SW 1271 (cell line): ENCODE measurements around the gene GRM7.
A peak's percentile ranks its signal among the peaks of the same experiment; 100 is the strongest.

Experiments
- DNase-seq, 2 experiments: peaks; one replicate each; lab custom pipeline; 2025; lab: John Stamatoyannopoulos, UW

The GRM7 gene

DNA sequence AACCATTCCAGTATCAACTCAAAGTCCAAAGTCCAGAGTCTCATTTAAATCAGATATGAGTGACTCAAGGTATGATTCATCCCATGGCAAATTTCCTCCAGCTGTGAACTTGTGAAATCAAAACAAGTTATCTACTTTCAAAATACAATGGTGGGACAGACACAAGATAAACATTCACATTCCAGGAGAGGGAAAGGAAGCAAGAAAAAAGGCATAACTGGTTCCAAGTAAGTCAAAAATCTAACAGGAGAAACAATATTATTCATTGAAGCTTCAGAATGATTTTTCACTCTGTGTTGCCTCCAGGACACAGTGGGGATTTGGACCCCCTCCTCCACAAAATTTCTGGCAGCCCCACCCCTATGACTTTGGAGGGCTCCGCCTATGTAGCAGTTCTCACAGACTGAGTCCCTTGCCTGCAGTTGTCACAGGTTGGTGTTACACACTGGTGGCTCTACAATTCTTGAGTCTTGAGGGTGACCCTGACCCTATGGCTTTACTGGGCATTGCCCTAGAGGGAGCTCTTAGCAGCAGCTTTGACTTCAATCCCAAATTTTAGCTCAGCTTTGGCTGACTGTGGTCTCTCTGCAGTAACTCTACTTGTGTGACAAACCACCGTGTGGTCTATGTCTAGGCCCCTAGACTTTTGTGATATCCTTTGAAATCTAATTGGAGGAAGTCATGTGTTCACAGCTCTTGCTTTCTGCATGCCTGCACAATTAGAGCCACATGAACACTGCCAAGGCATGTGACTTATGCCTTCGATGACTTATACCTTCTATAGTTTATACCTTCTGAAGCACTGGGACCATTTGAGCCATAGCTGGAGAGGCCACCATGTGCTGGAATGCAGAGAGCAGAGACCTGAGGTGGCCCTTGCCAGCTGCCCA is 644.2 kb downstream of the GRM7 start:
- peak in 1 of 2 experiments; percentile 67 for DNase-seq

DNA sequence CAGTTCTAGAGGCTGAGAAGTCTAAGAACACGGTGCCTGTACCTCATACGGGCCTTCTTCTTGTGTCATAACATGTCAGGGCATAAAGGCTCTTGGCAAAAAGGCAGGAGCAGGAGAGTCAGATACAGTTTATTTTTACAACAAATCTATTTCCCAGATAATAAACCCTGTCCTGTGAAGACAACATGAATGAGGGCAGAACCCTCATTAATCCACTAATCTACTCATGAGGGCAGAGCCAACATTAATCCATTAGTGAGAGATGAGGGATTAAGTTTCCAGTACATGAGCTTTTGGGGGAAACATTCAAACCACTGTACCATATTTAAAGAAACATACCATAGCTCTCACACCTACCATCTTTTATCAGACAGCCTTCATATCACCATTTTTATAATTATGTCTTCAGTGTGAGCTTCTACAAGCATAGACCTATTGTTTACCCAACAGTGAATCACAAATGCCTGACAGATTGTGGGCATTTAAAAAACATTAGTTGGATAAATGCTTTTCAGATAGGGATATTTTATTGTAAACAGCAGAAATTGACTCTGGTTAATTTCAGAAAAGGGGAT is 645.8 kb downstream of the GRM7 start:
- no peak for DNase-seq

DNA sequence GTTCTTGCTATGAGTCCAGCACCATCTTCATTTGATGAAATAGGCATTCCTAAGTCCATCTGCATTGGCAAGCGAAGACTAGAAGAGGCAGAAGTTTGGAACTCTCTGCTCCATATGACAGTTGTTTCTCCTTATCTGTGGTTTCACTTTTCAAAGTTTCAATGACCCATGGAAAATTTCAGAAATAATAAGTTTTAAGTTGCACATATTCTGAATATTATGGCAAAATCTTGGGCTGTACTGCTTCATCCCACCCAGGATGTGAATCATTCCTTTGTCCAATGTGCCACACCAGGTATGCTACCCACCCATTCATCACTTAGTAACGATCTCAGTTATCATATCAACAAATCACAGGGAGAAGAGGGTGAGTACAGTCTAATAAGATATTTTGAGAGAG is 647.9 kb downstream of the GRM7 start:
- DNase-seq, result peak in 1 of 2 experiments; percentile 25

DNA sequence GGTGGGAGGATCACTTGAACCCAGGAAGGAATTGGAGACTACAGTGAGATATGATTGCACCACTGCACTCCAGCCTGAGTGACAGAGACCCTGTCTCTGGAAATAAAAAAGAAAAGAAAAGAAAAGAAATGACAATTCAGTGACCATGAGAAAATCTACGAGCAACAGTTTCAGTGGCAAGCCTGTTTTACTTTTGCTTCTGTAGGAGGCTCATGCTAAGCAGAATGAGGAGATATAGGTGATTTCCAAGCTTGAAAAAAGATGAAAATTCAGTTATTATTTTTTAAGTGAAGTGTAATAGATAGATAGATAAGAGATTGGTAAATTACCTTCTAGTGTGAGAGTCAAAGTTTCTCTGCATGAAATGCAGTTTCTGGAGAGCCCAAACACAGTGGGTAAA is 651.1 kb downstream of the GRM7 start:
- DNase-seq, result no peak

DNA sequence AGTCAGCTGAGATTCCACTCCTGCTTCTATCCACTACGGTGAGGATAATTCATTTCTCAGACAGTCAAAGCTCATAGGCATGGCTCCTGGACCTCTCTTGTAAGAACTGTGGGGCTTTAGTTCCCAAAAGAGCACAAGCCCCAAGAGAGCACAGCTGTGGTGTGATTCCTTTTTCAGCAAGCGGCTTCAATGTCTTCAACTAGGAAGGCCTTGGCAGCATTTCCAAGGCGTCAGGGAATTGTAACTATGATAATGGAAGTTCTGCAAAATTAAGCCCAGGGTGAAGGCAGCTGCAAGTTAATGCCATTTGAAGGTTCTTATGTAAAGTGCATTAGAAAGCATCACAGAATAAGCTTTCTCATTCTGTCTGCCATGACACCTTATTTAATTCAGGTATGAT is 657.1 kb downstream of the GRM7 start:
- no peak for DNase-seq

DNA sequence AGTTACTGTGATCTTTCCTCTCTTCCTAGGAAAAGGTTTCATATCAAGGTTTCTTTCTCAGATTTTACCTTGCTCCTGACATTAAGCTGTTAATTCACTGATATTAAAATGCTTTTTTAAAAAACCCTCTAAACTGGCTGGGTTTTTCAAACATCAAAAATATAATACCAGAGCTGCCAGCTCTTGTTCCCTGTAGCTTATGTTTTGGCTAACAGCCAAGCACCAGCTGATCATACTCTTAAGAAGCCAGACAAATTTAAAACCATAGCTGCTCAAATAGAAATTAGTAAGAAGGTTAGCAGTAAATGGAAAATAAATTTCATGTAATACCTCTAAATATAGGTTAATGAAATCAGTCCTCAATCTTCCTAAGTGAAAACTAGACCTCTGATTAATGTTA is 657.5 kb downstream of the GRM7 start:
- no peak for DNase-seq

DNA sequence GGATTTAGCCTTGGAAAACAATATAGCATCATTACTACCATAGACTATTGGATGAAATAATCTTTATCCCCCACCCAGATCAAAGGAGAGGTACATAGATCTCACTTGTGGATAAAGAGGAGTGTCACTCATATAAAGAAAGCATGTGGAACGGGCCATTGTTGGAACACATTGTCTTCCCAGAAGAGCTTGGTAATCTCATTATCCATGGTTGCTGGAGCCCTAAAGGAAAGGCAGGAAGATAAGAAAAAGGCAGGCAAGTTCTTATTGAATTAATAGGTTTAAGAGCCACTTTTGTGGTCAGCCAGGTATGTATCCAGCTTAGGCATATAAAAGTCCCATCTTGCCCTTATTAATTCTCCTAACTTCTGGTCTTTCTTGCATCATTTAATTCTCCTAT is 659.1 kb downstream of the GRM7 start:
- no peak for DNase-seq

DNA sequence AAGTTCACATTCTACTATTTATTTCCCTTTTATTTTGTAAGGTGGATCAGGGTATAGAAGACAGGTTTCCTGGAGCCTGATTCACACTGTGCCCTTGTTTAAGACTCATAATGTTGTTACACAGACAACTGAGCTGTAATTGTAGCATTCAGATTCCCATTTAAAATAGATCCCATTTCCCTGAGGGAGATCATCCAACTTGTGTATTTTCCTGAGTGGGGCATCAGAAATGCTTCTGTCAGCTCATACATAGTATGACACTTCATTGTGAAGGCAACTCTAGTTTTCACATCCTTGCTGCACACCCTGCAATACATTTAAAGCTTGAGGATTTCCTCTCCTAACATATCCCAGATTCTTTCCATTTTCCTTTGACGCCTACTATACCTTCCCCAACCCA is 659.7 kb downstream of the GRM7 start:
- no peak for DNase-seq

DNA sequence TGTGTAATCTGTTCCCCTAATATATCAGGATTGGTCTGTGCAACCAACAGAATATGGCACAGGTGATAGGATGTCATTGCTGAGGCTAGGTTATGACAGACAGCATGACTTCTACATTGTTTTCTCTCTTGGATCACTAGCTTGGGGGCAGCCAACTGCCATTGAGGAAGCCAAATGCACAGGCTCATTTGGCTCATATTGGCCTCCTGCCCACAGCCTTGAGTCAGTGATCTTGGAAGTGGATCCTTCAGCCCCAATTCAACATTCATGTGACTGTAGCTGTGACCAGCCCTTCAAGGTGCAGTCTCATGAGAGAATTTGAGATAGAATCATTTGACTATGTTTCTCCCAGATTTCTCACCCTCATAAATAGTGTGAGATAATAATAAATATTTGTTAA is 675.6 kb downstream of the GRM7 start:
- DNase-seq, result no peak

DNA sequence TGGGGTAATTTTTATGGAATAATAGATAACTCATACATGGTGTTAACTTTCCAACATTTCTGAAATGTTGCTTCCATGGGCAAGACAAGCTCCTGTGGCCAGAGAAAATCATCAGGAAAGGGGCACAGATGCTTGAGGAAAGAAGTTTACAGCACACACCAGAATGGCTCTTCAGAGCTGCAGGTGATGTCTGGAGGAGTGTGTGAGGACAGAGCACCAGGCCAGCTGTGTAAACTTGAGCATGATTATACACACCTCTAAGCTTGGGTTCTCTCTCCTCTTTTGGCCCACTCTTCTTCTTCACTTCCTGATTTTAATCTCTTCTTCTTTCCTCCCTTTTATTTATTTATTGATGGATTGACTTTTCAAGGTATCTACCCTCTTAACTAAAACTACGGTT is 676.0 kb downstream of the GRM7 start:
- no peak for DNase-seq

DNA sequence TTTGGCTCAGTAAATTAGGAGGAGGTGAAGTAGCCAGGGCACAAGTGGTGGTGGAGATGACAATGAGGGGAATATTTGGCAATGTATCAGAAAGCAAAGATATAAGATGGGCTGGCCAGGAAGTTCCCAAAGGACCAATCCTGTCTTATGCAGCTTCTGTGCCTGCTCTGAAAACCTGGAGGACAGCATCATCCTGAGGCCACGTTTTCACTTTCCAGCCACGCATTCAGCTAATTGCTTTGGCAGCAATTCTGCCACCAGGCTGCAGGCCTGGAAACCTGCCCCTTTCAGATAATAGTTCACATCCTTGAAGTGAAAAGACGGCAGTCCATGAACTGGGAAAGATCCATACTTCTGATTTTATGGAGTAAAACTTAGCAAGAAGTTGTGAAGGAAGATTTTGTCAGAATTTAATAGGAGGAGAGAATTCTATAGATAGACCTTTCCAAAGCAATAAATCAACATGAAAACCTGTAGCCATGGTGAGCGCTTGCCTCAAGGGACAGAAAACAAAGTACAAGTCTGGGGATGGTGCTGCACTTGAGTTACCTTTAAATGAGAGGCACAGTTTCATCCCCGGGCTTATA is 682.5 kb downstream of the GRM7 start:
- DNase-seq, result no peak

DNA sequence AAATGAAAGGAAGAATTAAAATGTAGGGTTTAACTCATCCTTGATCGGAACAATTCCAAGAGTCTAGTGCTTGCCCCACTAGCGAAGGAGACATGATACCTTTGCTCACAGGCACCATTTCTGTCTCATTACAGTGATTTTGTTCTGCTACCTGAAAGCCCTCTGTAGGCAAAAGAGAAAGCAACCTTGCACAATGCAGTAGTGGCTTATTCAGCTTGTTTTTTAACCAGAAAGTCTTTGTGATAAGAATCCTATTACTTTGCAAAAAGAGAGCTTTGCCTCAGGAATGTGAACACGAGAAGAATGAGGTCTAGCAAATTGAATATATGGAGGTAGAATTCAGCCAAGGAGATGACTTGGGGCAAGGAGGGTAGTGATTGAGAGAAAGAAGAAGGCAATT is 684.4 kb downstream of the GRM7 start:
- no peak for DNase-seq

DNA sequence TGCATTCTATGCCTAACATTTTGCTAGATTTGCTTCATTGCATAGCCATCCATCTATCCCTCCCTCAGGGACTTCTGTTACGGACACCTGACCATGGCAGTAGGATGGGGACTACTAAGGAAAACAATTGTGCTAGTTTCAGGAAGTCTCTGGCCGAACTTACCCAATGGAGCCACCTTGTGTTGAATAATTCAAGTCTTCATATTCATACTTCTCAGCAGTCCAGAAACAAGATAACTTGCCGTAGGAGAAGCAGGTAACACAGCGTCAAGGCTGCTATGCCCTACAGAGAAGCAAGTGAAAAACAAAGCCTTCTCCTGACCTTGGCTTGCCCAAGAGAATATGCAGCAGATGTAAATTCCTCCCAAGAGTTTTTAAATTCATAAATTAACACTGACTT is 685.3 kb downstream of the GRM7 start:
- DNase-seq, result no peak

DNA sequence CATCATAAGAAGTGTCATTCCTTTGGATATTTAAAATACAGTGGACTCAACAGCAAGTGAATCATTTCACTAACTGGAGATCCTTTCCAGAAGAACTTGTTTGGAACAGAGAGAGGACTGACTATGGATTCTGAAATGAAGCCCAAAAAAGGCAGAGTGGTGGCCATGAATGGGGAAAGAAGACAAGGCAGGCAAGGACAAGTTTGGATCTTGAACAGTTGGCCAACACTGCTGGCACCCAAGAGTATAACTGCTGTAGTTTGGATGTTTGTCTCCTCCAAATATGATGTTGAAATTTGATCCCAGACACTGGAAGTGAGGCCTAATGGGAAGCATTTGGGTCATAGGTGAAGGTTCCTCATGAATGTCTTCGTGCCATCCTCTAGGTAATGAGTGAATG is 686.9 kb downstream of the GRM7 start:
- DNase-seq, result no peak

DNA sequence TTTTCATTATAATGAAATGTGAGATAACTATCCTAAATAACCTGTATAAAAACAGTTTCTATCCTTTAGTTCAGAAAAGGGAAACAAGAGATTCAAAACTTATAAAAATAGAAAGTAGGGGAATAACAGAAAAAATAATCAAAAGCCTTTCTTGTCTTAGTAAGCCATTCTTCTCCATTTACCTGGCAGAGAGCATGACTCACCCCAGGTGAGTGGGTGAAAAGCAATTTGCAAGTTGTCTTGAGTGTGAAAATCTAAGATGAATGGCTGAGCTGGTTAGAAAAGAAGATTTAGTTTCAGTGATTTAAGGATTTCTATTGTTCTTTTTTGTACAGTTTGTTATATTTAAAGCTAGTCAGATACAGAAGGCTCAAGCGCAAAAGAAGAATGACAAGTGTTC is 702.0 kb downstream of the GRM7 start:
- DNase-seq, result no peak

DNA sequence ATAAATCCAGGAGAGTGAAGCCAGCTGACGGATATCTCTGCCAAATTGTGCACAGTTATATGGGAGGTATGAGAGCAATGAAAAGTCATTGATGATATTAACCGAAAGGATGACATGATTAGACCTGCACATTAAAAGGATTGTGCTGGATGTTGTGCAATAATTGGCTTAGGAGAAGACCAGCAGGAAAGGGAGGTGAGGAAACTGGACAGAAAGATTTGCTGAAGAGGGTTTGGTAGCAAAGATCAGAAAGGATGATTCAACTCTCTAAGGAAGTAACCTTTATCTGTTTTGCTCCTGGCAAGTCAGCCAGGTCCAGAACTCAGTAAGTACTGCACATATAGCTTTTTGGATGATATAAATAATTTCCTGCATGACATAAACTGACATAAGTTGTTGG is 704.7 kb downstream of the GRM7 start:
- DNase-seq, result no peak

DNA sequence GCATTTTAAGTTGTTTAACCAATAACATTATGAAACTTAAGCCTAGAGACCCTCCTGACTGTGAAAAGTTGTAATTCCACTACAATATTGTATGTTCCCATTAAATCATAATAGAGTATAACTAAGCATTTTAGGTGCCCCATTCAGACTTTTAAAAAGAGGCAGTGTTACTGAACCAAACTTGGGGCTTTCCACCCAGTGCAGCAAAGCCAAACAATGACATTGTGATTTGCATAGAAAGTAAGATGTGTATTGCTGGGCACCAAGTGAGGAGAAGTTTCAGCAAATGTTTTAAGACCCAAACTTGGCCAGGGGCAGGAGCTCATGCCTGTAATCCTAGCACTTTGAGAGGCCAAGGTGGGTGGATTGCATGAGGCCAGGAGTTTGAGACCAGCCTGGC is 706.2 kb downstream of the GRM7 start:
- no peak for DNase-seq

DNA sequence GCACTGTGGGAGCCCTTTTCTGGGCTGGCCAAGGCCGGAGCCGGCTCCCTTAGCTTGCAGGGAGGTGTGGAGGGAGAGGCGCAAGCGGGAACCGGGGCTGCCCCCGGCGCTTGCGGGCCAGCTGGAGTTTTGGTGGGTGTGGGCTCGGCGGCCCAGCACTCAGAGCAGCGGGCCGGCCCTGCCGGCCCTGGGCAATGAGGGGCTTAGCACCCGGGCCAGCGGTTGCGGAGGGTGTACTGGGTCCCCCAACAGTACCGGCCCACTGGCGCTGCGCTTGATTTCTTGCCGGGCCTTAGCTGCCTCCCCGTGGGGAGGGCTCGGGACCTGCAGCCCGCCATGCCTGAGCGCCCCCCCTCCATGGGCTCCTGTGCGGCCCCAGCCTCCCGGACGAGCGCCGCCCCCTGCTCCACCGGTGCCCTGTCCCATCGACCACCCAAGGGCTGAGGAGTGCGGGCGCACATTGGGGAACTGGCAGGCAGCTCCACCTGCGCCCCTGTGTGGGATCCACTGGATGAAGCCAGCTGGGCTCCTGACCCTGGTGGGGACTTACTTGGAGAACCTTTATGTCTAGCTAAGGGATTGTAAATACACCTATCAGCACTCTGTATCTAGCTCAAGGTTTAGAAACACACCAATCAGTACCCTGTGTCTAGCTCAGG is 707.7 kb downstream of the GRM7 start:
- DNase-seq, result no peak

DNA sequence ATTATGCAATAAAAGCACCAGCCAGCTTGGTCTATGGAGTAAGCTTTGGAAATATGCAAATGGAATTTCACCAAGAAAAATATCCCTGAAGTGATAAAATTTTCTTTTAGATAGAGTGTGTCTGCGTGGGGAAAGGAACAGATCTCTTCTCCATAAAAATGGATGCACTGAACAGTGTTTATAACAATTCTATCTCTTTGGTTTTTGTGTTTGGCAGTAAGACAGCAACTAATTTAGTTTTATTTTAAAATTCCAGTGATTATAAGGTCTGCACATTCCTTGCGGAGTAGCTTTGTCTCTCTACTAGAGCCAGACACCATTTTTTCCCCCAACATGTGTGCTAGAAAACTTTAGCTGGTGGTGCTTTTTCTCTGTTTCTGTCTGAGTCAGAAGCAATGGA is 712.4 kb downstream of the GRM7 start:
- DNase-seq, result no peak

DNA sequence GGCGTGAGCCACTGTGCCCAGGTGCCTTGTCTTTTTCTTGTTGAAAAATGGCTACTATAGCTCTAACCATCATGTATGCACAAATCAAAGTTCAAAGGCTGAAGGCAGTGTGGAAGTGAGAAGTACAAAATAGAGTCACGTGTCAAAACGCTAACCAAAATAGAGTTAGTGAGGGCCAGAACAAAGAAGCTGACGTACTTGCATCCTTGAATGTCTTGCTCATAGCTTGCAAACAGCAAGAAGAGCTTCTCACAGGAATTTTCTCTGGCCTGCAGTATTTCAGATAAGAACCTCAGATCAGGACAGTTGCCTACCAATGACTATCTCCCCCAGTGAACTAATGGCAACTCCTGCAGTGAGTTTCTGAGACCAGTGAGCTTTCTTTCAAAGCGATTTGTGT is 713.5 kb downstream of the GRM7 start:
- no peak for DNase-seq

DNA sequence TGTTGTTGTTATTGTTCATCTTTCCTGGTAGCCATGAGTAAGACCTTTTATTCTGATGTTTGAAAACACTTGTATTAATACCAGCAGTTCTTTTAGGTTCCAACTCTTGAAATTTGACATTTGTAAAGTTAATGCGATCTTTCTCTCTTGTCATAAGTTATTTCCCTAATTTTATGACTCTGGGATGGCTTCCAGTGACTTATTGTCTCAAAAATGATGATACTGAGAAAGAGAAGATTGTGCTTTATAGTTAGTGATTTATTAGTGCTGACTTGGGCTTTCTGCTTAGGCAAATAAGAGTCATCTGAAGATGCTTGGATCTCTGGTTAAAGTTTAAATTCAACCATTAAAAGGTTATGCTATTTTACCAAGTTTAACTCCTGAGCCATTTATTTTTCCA is 715.2 kb downstream of the GRM7 start:
- DNase-seq, result no peak

DNA sequence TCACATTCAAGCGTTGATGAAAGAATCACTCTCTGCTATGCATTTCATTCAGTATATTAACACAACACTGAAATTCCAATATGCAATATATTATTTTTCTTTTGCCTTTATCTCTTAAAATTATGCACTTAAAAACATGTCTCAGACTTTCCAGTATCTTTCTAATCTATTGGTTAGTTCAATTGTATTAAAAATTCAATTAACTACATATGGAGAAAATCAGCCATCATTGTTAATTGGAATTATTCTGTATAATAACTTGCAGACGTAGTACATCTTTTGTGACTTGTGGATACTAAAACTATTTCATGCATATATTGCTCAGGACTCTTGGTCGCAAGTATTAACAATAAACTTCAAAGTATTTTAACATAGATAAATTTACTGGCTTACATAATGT is 715.6 kb downstream of the GRM7 start:
- DNase-seq, result no peak

DNA sequence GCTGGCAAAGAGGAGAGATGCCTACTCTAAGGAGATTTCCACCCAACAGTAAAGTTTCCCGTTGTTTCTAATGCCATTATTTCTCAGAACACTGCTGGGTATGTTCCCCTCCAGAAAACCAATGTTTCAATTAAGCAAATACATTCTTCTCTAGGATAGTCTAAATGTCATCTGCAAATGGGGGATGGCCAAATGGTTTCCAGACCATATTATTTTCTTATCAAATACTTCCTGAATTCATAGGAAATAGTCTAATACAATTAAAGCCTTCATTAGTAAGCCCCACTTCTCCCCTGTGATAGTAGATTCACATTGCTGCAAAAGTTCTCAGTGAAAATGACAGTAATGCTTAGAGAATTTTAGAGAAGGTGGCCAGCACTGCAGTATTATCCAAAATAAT is 716.6 kb downstream of the GRM7 start:
- DNase-seq, result no peak
